ENCODE results near the gene OR52H1.
"Not testable (repeated sequence)": the region's sequence is repeated elsewhere in the genome, so short reads cannot be mapped to it uniquely, and the experiment has no call there.

DNA sequence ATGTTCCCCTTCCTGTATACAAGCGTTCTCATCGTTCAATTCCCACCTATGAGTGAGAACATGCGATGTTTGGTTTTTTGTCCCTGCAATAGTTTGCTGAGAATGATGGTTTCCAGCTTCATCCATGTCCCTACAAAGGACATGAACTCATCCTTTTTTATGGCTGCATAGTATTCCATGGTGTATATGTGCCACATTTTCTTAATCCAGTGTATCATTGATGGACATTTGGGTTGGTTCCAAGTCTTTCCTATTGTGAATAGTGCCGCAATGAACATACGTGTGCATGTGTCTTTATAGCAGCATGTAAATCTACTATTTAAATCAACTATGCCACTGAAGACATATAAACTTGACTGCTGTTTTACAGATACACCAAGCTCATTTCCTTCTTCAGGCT is 36.1 kb upstream of the OR52H1 start:
- TF ChIP-seq, protein P1, sequence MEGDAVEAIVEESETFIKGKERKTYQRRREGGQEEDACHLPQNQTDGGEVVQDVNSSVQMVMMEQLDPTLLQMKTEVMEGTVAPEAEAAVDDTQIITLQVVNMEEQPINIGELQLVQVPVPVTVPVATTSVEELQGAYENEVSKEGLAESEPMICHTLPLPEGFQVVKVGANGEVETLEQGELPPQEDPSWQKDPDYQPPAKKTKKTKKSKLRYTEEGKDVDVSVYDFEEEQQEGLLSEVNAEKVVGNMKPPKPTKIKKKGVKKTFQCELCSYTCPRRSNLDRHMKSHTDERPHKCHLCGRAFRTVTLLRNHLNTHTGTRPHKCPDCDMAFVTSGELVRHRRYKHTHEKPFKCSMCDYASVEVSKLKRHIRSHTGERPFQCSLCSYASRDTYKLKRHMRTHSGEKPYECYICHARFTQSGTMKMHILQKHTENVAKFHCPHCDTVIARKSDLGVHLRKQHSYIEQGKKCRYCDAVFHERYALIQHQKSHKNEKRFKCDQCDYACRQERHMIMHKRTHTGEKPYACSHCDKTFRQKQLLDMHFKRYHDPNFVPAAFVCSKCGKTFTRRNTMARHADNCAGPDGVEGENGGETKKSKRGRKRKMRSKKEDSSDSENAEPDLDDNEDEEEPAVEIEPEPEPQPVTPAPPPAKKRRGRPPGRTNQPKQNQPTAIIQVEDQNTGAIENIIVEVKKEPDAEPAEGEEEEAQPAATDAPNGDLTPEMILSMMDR (IDR thresholded peaks at IDR 0.05) = not testable (repeated sequence)
- not testable (repeated sequence) for TF ChIP-seq POLR2A (IDR thresholded peaks at IDR 0.05)

Data from lower leg skin (tissue), 3 donors.